Adrenal gland (tissue), 12 donors: ENCODE measurements around the gene MEIS1. TPM values are rescaled to one million over a fixed set of nuclear protein-coding genes. Genes with fewer than 3 reads are reported as not detected.

Experiments used
- DNase-seq, 7 donors: peaks; one replicate each; pipeline ENCODE4 v3.0.0-alpha.2; 2019 to 2020
- H3K27ac ChIP-seq, 5 donors: fragments of 200-600 bp; sonication (generic) in 4 of 5; 1 replicate in 3 of 5; 2 replicates in 2 of 5; pipeline versions ENCODE4 v1.5.1 to v1.8.0; 2016 to 2020; ENCODE audit warnings: mild to moderate bottlenecking in 1 of 5
- H3K27me3 ChIP-seq: fragments of 200-600 bp; 2 replicates; pipeline ENCODE4 v1.8.0; 2021
- H3K36me3 ChIP-seq, 2 donors: fragments of 200-600 bp; replicated peaks in 1 of 2; 1 replicate in 1 of 2; 2 replicates in 1 of 2; pipeline versions ENCODE4 v1.5.1 to v1.8.0; 2018 to 2022
- H3K4me1 ChIP-seq, 2 donors: fragments of 200-600 bp; replicated peaks in 1 of 2; 1 replicate in 1 of 2; 2 replicates in 1 of 2; pipeline versions ENCODE4 v1.5.1 to v1.8.0; 2018 to 2021
- H3K4me3 ChIP-seq, 4 donors: fragments of 200-600 bp; sonication (generic) in 3 of 4; one replicate each; pipeline ENCODE4 v1.5.1; 2016 to 2018
- H3K9me3 ChIP-seq, 3 donors: fragments of 200-600 bp; sonication (generic) in 1 of 3; replicated peaks in 1 of 3; 1 replicate in 2 of 3; 2 replicates in 1 of 3; pipeline versions ENCODE4 v1.5.1 to v1.8.0; 2016 to 2021
- CTCF ChIP-seq, 6 experiments: fragments of 450-650 bp in 4 of 6; fragments of 200-600 bp in 2 of 6; sonication (generic) in 1 of 6; IDR thresholded peaks; 1 replicate in 5 of 6; 2 replicates in 1 of 6; pipeline versions ENCODE4 v1.5.1 to v1.8.0; 2016 to 2021; ENCODE audit warnings: antibody characterized with exemption in 6 of 6, mild to moderate bottlenecking in 2 of 6, moderate library complexity in 1 of 6
- POLR2A ChIP-seq, 2 donors: fragments of 450-650 bp; IDR thresholded peaks; one replicate each; pipeline ENCODE4 v1.6.1; 2017; ENCODE audit warnings: antibody characterized with exemption in 2 of 2, mild to moderate bottlenecking in 2 of 2, moderate library complexity in 1 of 2
- WGBS, 4 donors: extraction: QIAGEN DNeasy Blood & Tissue Kit in 2 of 4; methylation state at CpG; one replicate each; pipeline versions ENCODE4 v1.1.5 to v1.1.7; 2013 to 2017; 5-methylcytosine and 5-hydroxymethylcytosine counted together
- intact Hi-C, 2 donors: fragments of 100-400 bp; cut with DNase I; formaldehyde crosslinking; loops; one replicate each; pipeline versions ENCODE4 v1.14.1 to v1.15.0; 2022 to 2023
- polyA plus RNA-seq, 3 donors: library from polyadenylated mRNA; stranded (reverse); fragments of 200-250 nt in 2 of 3; fragments of 350-450 nt in 1 of 3; fragmentation: Illumina TruSeq in 1 of 3; extraction: RNeasy Lipid Tissue Mini Kit (QIAGEN cat#74804) in 1 of 3; gene quantifications; one replicate each; pipeline ENCODE4 v1.2.3, GENCODE V29; 2013 to 2014
- total RNA-seq, 9 donors: library from RNA; depleted of rRNA in 4 of 9; stranded (reverse); fragments of >200 nt in 4 of 9; fragments of 120-200 nt in 1 of 9; fragmentation: NEBNext Ultra II Directional in 1 of 9; extraction: Animal tissue kit (Norgen Biotek cat#: 25700) in 1 of 9; gene quantifications; one replicate each; pipeline versions ENCODE4 v1.1.0 to v1.2.4, GENCODE V29; 2013 to 2023
- donor health status: healthy with polysubstance abuse.
- donor health status: Bipolar disorder and iron deficiency.
- donor health status: DM: yes; HTN: yes; CAD: no.
- donor health status: DM: no; HTN: no; CAD: no.
- donor health status: DM: no; HTN: no; CAD: no.
- donor health status: DM: yes; HTN: yes; CAD: no.

The MEIS1 gene
- total and polyA plus RNA-seq, 12 donors, result 56.3 to 257 (median 107) TPM

GRCh38 chr2:66428986-66429612, 5.8 kb upstream of the MEIS1 start:
- TF ChIP-seq POLR2A (IDR thresholded peaks at IDR 0.05) (no peak), CTCF (IDR thresholded peaks at IDR 0.05) (peak; percentile 75 to 91 (median 84))
- Histone ChIP-seq H3K36me3 (no peaks in the 10 kb centered on the region), H3K27ac (no peak overlapping the region), H3K9me3 (no peaks in the 10 kb centered on the region), H3K4me3 (no peak overlapping the region), H3K4me1 (peaks cover 6 to 27% of the 10 kb centered on the region in 2 donors), H3K27me3 (no peaks in the 10 kb centered on the region)
- intact Hi-C loops, result loop anchor here (10.0 kb wide), 3 partner anchors 784 to 1406 kb away; no protein-coding TSS in a partner anchor
- DNase-seq, result peak in 3 of 7 donors; percentile 23 to 44 (median 35)
- WGBS, 4 donors, result 23 to 28% (median 25%) methylated on average over 5 of the region's 5 CpGs

- Histone ChIP-seq H3K36me3 (no peaks in the 10 kb centered on the region), H3K4me1 (peaks cover 6 to 27% of the 10 kb centered on the region in 2 donors), H3K27ac (peak overlapping the region in 2 of 5 donors; percentile 1 to 62), H3K9me3 (no peaks in the 10 kb centered on the region), H3K27me3 (no peaks in the 10 kb centered on the region), H3K4me3 (no peak overlapping the region)
- TF ChIP-seq CTCF (IDR thresholded peaks at IDR 0.05) (no peak), POLR2A (IDR thresholded peaks at IDR 0.05) (no peak)
- DNase-seq, result no peak
- intact Hi-C loops, result loop anchor here (10.0 kb wide), 4 partner anchors 785 to 1405 kb away; no protein-coding TSS in a partner anchor
Measured at GRCh38 chr2:66429693-66430504, 5.0 kb upstream of the MEIS1 start.

GRCh38 chr2:66430505-66431273, 4.2 kb upstream of the MEIS1 start:
- intact Hi-C loops, result loop anchor here in 1 of 2 donors (10.0 kb wide), 1 partner anchor 784 kb away; no protein-coding TSS in a partner anchor
- WGBS, 4 donors, result 25 to 36% (median 29%) methylated on average over 9 of the region's 9 CpGs
- H3K4me1 ChIP-seq, result peaks cover 6 to 27% of the 10 kb centered on the region in 2 donors

More at GRCh38 chr2:66430505-66431273, 4.2 kb upstream of the MEIS1 start:
- Histone ChIP-seq H3K27ac (peak overlapping the region in 3 of 5 donors; percentile 1 to 62 (median 48)), H3K9me3 (no peaks in the 10 kb centered on the region), H3K27me3 (no peaks in the 10 kb centered on the region), H3K36me3 (no peaks in the 10 kb centered on the region), H3K4me3 (peak overlapping the region in 1 of 4 donors; percentile 4)
- TF ChIP-seq POLR2A (IDR thresholded peaks at IDR 0.05) (no peak), CTCF (IDR thresholded peaks at IDR 0.05) (no peak)
- DNase-seq, result peak in 5 of 7 donors; percentile 33 to 56 (median 38)
